HUES48 (cell line): Measurements from ENCODE around the gene SNRPN.
A peak's percentile ranks its signal among the peaks of the same experiment; 100 is the strongest.
"Not testable (repeated sequence)": the region's sequence is repeated elsewhere in the genome, so short reads cannot be mapped to it uniquely, and the experiment has no call there.

ENCODE experiments used
- H3K27ac ChIP-seq: one replicate; pipeline ENCODE4 v1.7.0; 2013; ENCODE audit warnings: low read depth, low read length, inconsistent platforms
- H3K27me3 ChIP-seq: 2 replicates; pipeline ENCODE4 v1.6.1; 2013; ENCODE audit warnings: mild to moderate bottlenecking, low read length; ENCODE audit not compliant: control insufficient read depth, insufficient read depth
- H3K36me3 ChIP-seq: 2 replicates; pipeline ENCODE4 v1.6.1; 2013; ENCODE audit warnings: low read length; ENCODE audit not compliant: control insufficient read depth, insufficient read depth
- H3K4me1 ChIP-seq: 2 replicates; pipeline ENCODE4 v1.6.1; 2013; ENCODE audit warnings: mild to moderate bottlenecking, low read length; ENCODE audit not compliant: control insufficient read depth, insufficient read depth
- H3K4me3 ChIP-seq: 2 replicates; pipeline ENCODE4 v1.5.1; 2013; ENCODE audit warnings: mild to moderate bottlenecking, low read depth, low read length
- H3K9ac ChIP-seq: 2 replicates; pipeline ENCODE4 v1.6.1; 2013; ENCODE audit warnings: mild to moderate bottlenecking, low read depth, low read length, moderate library complexity
- H3K9me3 ChIP-seq: 2 replicates; pipeline ENCODE4 v1.6.1; 2013; ENCODE audit warnings: low read length; ENCODE audit not compliant: control insufficient read depth, insufficient read depth

The SNRPN gene

DNA sequence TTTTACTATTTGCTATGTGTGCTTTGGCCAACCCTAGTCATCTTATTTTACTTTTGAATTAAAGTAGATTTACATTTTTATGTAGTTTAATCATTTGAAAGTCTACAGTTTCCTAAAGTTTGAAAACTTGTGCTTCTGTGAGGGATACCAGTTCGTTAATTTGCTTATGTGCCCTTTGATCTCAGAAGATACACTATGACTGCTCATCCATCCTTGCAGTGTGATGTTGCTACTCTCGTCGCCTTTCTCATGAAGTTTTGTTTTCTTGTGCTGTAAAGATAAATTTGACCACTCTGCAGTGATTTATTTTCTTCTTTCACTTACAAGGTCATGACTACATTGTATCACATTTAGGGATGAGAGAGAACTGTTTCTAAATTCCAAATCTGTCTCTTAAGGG is 16.3 kb downstream of the SNRPN start:
- Histone ChIP-seq H3K4me3 (no peak overlapping the region), H3K27ac (no peak overlapping the region), H3K9ac (no peak overlapping the region), H3K27me3 (no peaks in the 10 kb centered on the region), H3K9me3 (peaks cover 16% of the 10 kb centered on the region), H3K4me1 (no peaks in the 10 kb centered on the region), H3K36me3 (peaks cover 95% of the 10 kb centered on the region)

DNA sequence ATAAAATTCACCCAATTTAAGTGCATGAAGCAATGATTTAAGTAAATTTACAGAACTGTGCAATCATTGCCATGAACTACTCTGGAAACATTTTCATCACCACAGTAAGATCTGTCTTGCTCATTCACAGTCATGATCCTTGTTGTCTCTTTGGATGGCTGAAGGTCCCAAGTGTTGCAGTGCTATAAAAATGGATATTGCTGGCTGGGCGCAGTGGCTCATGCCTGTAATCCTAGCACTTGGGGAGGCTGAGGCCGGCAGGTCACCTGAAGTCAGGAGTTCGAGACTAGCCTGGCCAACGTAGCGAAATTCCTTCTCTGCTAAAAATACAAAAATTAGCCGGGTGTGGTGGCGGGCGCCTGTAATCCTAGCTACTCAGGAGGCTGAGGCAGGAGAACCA is 17.0 kb downstream of the SNRPN start:
- Histone ChIP-seq H3K9ac (no peak overlapping the region), H3K27me3 (no peaks in the 10 kb centered on the region), H3K36me3 (peaks cover 95% of the 10 kb centered on the region)

DNA sequence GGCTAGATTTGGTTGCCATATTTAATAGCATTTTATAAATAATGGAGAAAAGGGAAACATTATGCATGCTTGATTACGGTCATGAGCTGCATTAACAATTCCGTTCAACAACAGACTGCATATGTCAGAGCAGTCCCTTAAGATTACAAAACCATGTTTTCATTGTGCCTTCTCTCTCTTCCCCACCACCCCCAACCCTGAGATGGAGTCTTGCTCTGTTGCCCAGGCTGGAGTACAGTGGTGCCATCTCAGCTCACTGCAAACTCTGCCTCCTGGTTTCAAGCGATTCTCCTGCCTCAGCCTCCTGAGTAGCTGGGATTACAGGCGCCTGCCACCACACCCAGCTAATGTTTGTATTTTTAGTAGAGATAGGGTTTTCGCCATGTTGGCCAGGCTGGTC is 17.9 kb downstream of the SNRPN start:
- H3K27ac ChIP-seq, H3K9ac ChIP-seq, H3K4me3 ChIP-seq, H3K4me1 ChIP-seq, H3K27me3 ChIP-seq: not testable (repeated sequence)
- peaks cover 14% of the 10 kb centered on the region; the same call in 1 of the 2 replicates for H3K9me3 ChIP-seq
- peaks cover 98% of the 10 kb centered on the region for H3K36me3 ChIP-seq

More for the DNA sequence above, 17.0 kb downstream of the SNRPN start:
- Histone ChIP-seq H3K9me3 (peaks cover 17% of the 10 kb centered on the region), H3K4me1 (no peaks in the 10 kb centered on the region), H3K4me3 (no peak overlapping the region), H3K27ac (no peak overlapping the region)

DNA sequence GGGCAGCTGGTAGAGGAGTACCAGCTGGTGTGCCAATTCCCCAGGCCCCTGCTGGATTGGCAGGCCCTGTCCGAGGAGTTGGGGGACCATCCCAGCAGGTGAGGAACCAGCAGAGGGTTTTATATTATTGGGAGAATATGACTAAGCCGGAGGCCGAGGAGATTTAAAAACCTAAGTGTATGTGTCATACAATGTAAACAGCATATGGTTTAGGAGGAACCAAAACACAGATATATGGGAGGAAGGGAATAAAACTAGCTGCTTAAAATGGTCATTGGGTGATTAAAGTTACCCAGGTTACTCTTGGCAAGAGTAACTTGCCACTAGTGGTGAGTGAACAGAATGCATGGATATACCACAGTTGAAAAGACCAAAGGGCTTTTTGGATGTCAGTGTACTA is 22.1 kb downstream of the SNRPN start:
- Histone ChIP-seq H3K9ac (no peak overlapping the region), H3K9me3 (peaks cover 24% of the 10 kb centered on the region), H3K4me1 (no peaks in the 10 kb centered on the region), H3K27me3 (no peaks in the 10 kb centered on the region), H3K36me3 (peaks cover 96% of the 10 kb centered on the region), H3K4me3 (no peak overlapping the region), H3K27ac (no peak overlapping the region)

DNA sequence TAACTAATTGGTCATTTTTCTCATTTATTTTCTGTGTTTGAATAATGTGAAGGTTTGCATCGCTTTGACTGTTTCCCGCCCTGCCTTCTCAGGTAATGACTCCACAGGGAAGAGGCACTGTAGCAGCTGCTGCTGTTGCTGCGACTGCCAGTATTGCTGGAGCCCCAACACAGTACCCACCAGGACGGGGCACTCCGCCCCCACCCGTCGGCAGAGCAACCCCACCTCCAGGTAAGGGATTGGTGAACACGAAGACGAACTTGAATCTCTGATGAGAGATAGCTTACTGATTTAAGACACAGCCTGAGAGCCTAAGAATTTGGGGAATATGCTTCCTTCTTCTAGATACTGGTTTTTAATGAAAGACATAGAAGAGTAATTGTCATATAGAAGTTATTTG is 22.9 kb downstream of the SNRPN start:
- Histone ChIP-seq H3K9me3 (peaks cover 31% of the 10 kb centered on the region), H3K27ac (no peak overlapping the region)

DNA sequence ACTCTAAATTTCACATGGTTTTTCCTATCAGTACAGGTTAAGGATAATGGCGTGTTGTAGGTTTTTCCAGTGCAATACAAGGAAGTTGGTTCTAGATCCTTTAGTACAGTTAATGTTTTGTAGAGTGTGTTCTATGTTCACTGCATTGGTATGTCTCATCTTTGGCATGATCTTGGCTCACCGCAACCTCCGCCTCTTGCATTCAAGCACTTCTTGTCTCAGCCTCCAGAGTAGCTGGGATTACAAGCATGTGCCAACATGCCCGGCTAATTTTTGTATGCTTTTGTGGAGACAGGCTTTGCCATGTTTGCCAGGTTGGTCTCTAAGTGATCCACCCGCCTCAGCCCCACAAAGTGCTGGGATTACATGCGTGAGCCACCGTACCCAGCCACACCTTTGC is 30.4 kb downstream of the SNRPN start:
- Histone ChIP-seq H3K9ac (no peak overlapping the region), H3K27me3 (no peaks in the 10 kb centered on the region), H3K4me3 (peak overlapping the region; percentile 5; the same call in 1 of the 2 replicates), H3K36me3 (peaks cover 97% of the 10 kb centered on the region), H3K27ac (no peak overlapping the region), H3K9me3 (peaks cover 45% of the 10 kb centered on the region), H3K4me1 (no peaks in the 10 kb centered on the region)

More for the DNA sequence above, 22.9 kb downstream of the SNRPN start:
- Histone ChIP-seq H3K36me3 (peaks cover 97% of the 10 kb centered on the region), H3K27me3 (no peaks in the 10 kb centered on the region), H3K4me3 (no peak overlapping the region), H3K4me1 (no peaks in the 10 kb centered on the region), H3K9ac (no peak overlapping the region)

DNA sequence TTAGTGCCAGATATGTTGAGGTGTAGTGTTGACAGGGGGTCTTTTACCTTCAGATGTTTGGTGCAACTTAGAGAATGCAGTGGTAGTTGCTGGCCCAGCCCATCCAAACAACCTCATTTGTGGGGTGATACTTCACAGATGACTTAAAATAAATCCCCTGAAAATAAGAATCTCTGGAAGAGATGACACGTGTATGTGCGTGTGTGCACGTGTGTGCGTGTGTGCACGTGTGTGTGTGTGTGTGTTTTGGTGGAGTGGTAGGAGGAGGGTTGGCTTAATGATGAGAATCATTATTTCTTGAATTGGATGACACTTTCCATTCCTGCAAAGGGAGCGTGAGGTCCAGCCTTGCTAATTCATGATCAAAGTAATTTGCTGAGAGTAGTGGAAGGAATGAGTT is 31.9 kb downstream of the SNRPN start:
- Histone ChIP-seq H3K9me3 (peaks cover 44% of the 10 kb centered on the region), H3K36me3 (peaks cover 99% of the 10 kb centered on the region), H3K27me3 (no peaks in the 10 kb centered on the region), H3K4me1 (no peaks in the 10 kb centered on the region), H3K27ac (no peak overlapping the region), H3K4me3 (no peak overlapping the region), H3K9ac (no peak overlapping the region)

DNA sequence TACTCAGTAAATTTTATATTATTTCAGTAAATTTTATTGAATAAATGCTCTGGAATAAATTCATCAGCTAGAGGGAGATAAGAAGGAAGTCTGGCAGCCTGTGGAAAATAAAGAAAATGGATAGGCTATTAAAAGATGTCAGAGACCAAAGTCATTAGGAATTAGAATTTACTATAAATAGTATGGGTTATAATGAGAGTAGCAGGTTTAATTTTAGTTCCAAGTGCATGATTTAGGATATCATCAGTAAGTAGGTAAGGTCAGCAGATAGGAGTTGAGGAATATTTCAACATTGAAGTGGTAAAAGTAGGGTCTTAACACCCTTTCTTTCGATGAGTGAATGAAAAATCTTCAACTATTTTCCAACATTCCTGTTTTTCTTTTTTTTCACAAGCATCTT is 64.6 kb downstream of the SNRPN start:
- Histone ChIP-seq H3K4me1 (no peaks in the 10 kb centered on the region), H3K9me3 (peaks cover 36% of the 10 kb centered on the region), H3K9ac (no peak overlapping the region), H3K4me3 (no peak overlapping the region), H3K27ac (no peak overlapping the region), H3K27me3 (no peaks in the 10 kb centered on the region), H3K36me3 (peaks cover 84% of the 10 kb centered on the region)

DNA sequence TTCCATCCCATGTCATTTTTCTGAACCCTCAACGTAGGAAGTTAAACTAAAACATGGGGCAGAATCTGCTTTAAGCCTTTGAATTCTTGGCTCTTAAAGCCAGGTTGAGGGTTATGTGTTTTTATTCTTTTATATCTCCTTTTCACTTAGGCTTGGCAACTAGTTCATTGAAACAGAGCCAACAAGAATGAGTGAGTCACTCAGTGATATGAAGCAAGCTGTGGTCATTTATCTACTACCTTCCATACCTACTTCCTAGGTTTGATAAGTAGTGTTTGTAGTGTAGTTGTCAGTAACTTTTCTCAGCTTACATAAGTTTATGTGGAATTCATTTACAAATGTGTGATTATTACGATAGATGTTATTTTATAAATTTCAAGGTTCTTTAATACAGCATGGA is 67.4 kb downstream of the SNRPN start:
- no peak overlapping the region for H3K9ac ChIP-seq
- H3K36me3 ChIP-seq: peaks cover 91% of the 10 kb centered on the region
- no peaks in the 10 kb centered on the region for H3K27me3 ChIP-seq
- no peak overlapping the region for H3K4me3 ChIP-seq
- peaks cover 34% of the 10 kb centered on the region for H3K9me3 ChIP-seq
- H3K27ac ChIP-seq: no peak overlapping the region
- no peaks in the 10 kb centered on the region for H3K4me1 ChIP-seq
